Neural progenitor cell (in vitro differentiated cells): Measurements from ENCODE around the gene KIF12. TPM values are rescaled to one million over a fixed set of nuclear protein-coding genes. Genes with fewer than 3 reads are reported as not detected.

Source experiments
- DNase-seq: peaks from one replicate; pipeline ENCODE4 v3.0.0-alpha.2; 2016; ENCODE audit warnings: low spot score
- H2AFZ ChIP-seq: fragments of 200-600 bp; sonication (generic); replicated peaks from 2 replicates; pipeline ENCODE4 v1.6.1; 2016; ENCODE audit warnings: antibody characterized with exemption
- H3F3A ChIP-seq: fragments of 200-600 bp; sonication (generic); 2 replicates; pipeline ENCODE4 v1.6.1; 2016; ENCODE audit warnings: antibody characterized with exemption, low read depth
- H3K27ac ChIP-seq: fragments of 200-600 bp; sonication (generic); 2 replicates; pipeline ENCODE4 v1.5.1; 2016; ENCODE audit warnings: mild to moderate bottlenecking
- H3K27me3 ChIP-seq: fragments of 200-600 bp; sonication (generic); 2 replicates; pipeline ENCODE4 v1.6.1; 2016; ENCODE audit warnings: mild to moderate bottlenecking, moderate library complexity
- H3K36me3 ChIP-seq: fragments of 200-600 bp; sonication (generic); 2 replicates; pipeline ENCODE4 v1.5.1; 2016
- H3K4me1 ChIP-seq: fragments of 200-600 bp; sonication (generic); 2 replicates; pipeline ENCODE4 v1.6.1; 2016; ENCODE audit warnings: mixed run types
- H3K4me2 ChIP-seq: fragments of 200-600 bp; sonication (generic); 2 replicates; pipeline ENCODE4 v1.6.1; 2016
- H3K4me3 ChIP-seq: fragments of 200-600 bp; sonication (generic); 2 replicates; pipeline ENCODE4 v1.5.1; 2016
- H3K79me2 ChIP-seq: fragments of 200-600 bp; sonication (generic); 2 replicates; pipeline ENCODE4 v1.6.1; 2016; ENCODE audit warnings: low read depth
- H3K9ac ChIP-seq: fragments of 200-600 bp; sonication (generic); 2 replicates; pipeline ENCODE4 v1.6.1; 2016
- H3K9me3 ChIP-seq: fragments of 200-600 bp; sonication (generic); 2 replicates; pipeline ENCODE4 v1.5.1; 2016; ENCODE audit warnings: low read depth
- H4K20me1 ChIP-seq: fragments of 200-600 bp; sonication (generic); 2 replicates; pipeline ENCODE4 v1.6.1; 2016; ENCODE audit warnings: low read depth
- H3K27ac Mint-ChIP-seq: 3 replicates; pipeline ENCODE4 v1.8.0; 2021; ENCODE audit warnings: mixed read lengths
- H3K27me3 Mint-ChIP-seq: 2 replicates; pipeline ENCODE4 v1.8.0; 2022; ENCODE audit warnings: low read depth, mild to moderate bottlenecking, inconsistent platforms, moderate library complexity, mixed read lengths; ENCODE audit not compliant: insufficient read depth
- H3K36me3 Mint-ChIP-seq: 3 replicates; pipeline ENCODE4 v1.8.0; 2021; ENCODE audit warnings: mixed read lengths
- H3K4me1 Mint-ChIP-seq: 3 replicates; pipeline ENCODE4 v1.8.0; 2021; ENCODE audit warnings: mixed read lengths
- H3K4me3 Mint-ChIP-seq: 3 replicates; pipeline ENCODE4 v1.8.0; 2021; ENCODE audit warnings: mild to moderate bottlenecking, moderate library complexity, mixed read lengths
- H3K9me3 Mint-ChIP-seq: 3 replicates; pipeline ENCODE4 v1.8.0; 2020; ENCODE audit warnings: mixed read lengths
- EZH2 ChIP-seq: fragments of 200-600 bp; sonication (generic); IDR thresholded peaks from 2 replicates; pipeline ENCODE4 v1.6.1; 2017; ENCODE audit warnings: antibody characterized with exemption, mild to moderate bottlenecking, moderate library complexity
- EZH2phosphoT487 ChIP-seq: fragments of 200-600 bp; sonication (generic); IDR thresholded peaks from 2 replicates; pipeline ENCODE4 v1.6.1; 2017; ENCODE audit warnings: antibody characterized with exemption
- total RNA-seq: library from RNA; depleted of rRNA; stranded (reverse); fragments of >200 nt; gene quantifications from 2 replicates; pipeline ENCODE4 v1.2.3, GENCODE V29; 2015; ENCODE audit warnings: low replicate concordance
- TF ChIP-seq, protein P1 (sequence below): fragments of 200-600 bp; sonication (generic); IDR thresholded peaks from 2 replicates; pipeline ENCODE4 v1.5.1; 2017; ENCODE audit warnings: antibody characterized with exemption, mild to moderate bottlenecking

Gene KIF12
- total RNA-seq, 1 donor from 2014 or later: 0.56 TPM

DNA sequence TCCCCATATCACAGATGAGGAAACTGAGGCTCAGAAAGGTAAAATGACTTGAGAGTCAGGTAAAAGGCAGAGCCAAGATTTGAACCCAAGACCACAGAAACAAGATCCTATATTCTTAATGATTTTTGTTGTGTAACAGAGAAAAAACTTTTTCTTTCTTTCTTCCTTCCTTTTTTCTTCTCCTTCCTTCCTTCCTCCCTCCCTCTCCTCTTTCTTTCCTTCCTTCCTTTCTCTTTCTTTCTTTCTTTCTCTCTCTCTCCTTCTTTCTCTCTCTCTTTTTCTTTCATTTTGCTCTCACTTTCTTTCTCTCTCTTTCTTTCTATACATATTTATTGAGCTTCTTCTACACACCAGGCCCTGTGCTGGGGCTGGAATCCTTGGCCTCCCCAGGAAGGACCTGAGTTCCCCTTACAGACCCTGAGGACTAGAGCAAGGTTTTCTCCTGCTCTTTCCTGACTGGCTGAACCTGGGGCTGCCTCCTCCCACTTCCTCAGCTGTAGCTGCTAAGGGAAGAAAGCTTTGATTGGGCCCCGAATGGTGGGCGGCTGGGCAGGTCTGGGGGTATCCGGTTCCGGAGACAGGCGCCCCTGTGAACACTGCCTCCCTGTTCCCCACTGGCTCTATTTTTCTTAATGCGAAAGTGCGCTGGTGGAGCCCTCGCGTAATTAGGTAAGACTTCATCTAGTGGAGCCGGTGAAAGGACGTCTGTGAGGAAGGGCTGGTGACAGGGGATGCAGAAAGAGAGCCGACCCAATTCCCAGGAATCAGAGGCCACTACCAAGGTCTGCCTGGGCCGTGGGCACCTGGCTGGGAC, 27.4 kb upstream of the KIF12 start:
- H3K27me3 ChIP-seq: no peaks in the 10 kb centered on the region
- peak overlapping the region; percentile 43 for H2AFZ ChIP-seq
- H3F3A ChIP-seq: no peaks in the 10 kb centered on the region
- Mint-ChIP-seq H3K4me3 (no peak overlapping the region), H3K27ac (no peak overlapping the region), H3K9me3 (no peaks in the 10 kb centered on the region), H3K27me3 (peaks cover 7% of the 10 kb centered on the region), H3K4me1 (peaks cover 3% of the 10 kb centered on the region), H3K36me3 (no peaks in the 10 kb centered on the region)
- no peaks in the 10 kb centered on the region for H3K36me3 ChIP-seq
- H4K20me1 ChIP-seq: no peaks in the 10 kb centered on the region
- H3K4me1 ChIP-seq: peaks cover 13% of the 10 kb centered on the region
- H3K9ac ChIP-seq: no peak overlapping the region
- H3K27ac ChIP-seq: no peak overlapping the region
- no peaks in the 10 kb centered on the region for H3K79me2 ChIP-seq
- H3K9me3 ChIP-seq: no peaks in the 10 kb centered on the region
- H3K4me2 ChIP-seq: no peak overlapping the region
- H3K4me3 ChIP-seq: no peak overlapping the region
- TF ChIP-seq EZH2phosphoT487 (no peak), EZH2 (no peak)
- TF ChIP-seq, protein P1, sequence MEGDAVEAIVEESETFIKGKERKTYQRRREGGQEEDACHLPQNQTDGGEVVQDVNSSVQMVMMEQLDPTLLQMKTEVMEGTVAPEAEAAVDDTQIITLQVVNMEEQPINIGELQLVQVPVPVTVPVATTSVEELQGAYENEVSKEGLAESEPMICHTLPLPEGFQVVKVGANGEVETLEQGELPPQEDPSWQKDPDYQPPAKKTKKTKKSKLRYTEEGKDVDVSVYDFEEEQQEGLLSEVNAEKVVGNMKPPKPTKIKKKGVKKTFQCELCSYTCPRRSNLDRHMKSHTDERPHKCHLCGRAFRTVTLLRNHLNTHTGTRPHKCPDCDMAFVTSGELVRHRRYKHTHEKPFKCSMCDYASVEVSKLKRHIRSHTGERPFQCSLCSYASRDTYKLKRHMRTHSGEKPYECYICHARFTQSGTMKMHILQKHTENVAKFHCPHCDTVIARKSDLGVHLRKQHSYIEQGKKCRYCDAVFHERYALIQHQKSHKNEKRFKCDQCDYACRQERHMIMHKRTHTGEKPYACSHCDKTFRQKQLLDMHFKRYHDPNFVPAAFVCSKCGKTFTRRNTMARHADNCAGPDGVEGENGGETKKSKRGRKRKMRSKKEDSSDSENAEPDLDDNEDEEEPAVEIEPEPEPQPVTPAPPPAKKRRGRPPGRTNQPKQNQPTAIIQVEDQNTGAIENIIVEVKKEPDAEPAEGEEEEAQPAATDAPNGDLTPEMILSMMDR: no peak
- no peak for DNase-seq

DNA sequence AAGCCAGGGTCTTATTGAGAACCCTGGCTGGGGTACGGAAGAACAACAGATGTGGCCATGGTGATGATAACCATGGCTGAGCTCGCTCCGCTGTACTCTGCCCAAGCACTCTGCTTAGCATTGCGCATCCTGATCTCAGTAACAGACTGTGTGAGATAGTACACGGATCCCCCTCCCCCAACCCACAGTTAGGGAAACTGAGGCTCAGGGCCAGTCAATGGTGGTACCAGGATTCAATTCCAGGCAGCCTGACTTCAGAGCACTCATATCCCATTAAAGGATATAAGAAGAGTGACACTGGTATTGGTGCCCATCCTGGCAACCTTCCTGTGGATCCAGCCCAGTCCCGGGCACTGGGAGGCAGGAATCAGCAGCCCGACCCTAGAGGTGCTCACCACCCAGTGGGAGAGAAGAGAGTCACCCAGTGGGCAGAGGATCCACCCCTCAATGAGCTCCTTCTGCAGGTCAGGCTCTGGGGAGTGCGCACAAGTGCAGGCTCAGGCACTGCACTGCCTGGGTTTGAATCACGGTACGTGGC, 26.5 kb upstream of the KIF12 start:
- TF ChIP-seq, protein P1: no peak
- no peak for TF ChIP-seq EZH2
- Histone ChIP-seq H3K27me3 (no peaks in the 10 kb centered on the region), H3K79me2 (no peaks in the 10 kb centered on the region), H2AFZ (no peak overlapping the region), H3K27ac (no peak overlapping the region), H3K9me3 (no peaks in the 10 kb centered on the region), H3K4me2 (no peak overlapping the region), H3F3A (no peaks in the 10 kb centered on the region), H3K4me3 (no peak overlapping the region), H3K36me3 (no peaks in the 10 kb centered on the region), H3K9ac (no peak overlapping the region), H4K20me1 (no peaks in the 10 kb centered on the region), H3K4me1 (peaks cover 13% of the 10 kb centered on the region)
- H3K27ac Mint-ChIP-seq: no peak overlapping the region
- no peaks in the 10 kb centered on the region for H3K36me3 Mint-ChIP-seq
- DNase-seq: no peak
- H3K4me3 Mint-ChIP-seq: no peak overlapping the region
- H3K27me3 Mint-ChIP-seq: peaks cover 7% of the 10 kb centered on the region
- no peaks in the 10 kb centered on the region for H3K9me3 Mint-ChIP-seq
- peaks cover 3% of the 10 kb centered on the region for H3K4me1 Mint-ChIP-seq

DNA sequence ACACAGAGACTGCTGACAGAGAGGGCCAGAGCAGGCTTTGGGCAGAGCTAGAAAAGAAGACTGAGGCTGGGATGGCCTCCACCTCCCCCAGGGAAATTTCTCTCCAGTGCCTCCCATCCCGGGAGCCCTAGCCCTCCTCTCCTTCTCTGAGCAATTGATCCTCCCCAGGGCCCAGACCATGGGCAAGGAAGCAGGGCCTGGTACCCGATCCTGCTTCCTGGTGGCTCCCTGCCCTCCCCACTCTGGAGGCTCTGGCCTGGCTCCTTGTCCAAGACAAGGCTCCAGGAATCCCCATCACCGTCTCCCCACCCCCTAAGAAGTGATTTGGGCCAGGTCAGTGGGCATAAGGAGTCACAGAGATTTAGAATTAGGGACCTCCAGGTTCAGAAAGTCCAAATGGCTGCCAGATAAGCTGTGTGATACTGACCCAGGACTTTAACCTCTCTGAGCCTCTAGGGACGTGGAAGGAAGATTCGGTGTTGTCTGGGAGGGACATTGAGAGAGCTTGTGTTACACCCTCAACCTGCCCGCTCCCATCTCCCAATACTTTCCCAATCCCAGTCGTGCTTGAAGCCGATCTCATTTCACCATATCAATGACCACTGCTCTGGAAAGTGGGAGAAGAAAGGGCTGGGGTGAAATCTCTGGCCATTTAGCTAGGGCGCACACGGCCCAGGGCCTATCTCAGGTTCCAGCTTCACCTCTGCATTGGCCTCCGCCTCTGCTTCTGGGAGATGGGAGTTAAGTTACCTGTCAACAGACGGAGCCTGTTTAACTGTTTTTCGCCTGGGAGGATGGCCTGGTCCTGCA, 25.8 kb upstream of the KIF12 start:
- Histone ChIP-seq H3K4me3 (no peak overlapping the region), H3K9me3 (no peaks in the 10 kb centered on the region), H3K27me3 (no peaks in the 10 kb centered on the region), H3K36me3 (no peaks in the 10 kb centered on the region), H3K79me2 (no peaks in the 10 kb centered on the region), H3K27ac (no peak overlapping the region), H3F3A (no peaks in the 10 kb centered on the region), H4K20me1 (no peaks in the 10 kb centered on the region), H3K4me2 (peak overlapping the region; percentile 47), H3K9ac (no peak overlapping the region), H2AFZ (peak overlapping the region; percentile 79), H3K4me1 (peaks cover 13% of the 10 kb centered on the region)
- no peak for DNase-seq
- H3K9me3 Mint-ChIP-seq: no peaks in the 10 kb centered on the region
- peaks cover 3% of the 10 kb centered on the region for H3K4me1 Mint-ChIP-seq
- H3K27ac Mint-ChIP-seq: peak overlapping the region; percentile 64
- TF ChIP-seq EZH2: no peak
- no peak for TF ChIP-seq EZH2phosphoT487
- TF ChIP-seq, protein P1: no peak
- no peak overlapping the region for H3K4me3 Mint-ChIP-seq
- no peaks in the 10 kb centered on the region for H3K36me3 Mint-ChIP-seq
- H3K27me3 Mint-ChIP-seq: peaks cover 4% of the 10 kb centered on the region
